HL-60 (cell line): ENCODE data around the gene SYNC.

Source experiments
- DNase-seq, 2 experiments: peaks; one replicate each; pipeline ENCODE4 v3.0.0-alpha.2; 2010 to 2020; ENCODE audit warnings: low read depth in 1 of 2, low spot score in 1 of 2
- H3K27ac ChIP-seq: fragments of 250-450 bp; sonication (Bioruptor Pico); replicated peaks from 2 replicates; pipeline ENCODE4 v1.5.1; 2020; ENCODE audit warnings: mild to moderate bottlenecking, moderate library complexity
- H3K27me3 ChIP-seq: fragments of 250-450 bp; sonication (Bioruptor Pico); 2 replicates; pipeline ENCODE4 v1.5.1; 2021; ENCODE audit warnings: mild to moderate bottlenecking, moderate library complexity; ENCODE audit not compliant: insufficient read depth, poor library complexity, severe bottlenecking
- H3K4me3 ChIP-seq: replicated peaks from 2 replicates; pipeline ENCODE4 v1.5.1; 2011; ENCODE audit warnings: mild to moderate bottlenecking, control low read depth, low read length; ENCODE audit not compliant: insufficient read depth
- CTCF ChIP-seq: IDR thresholded peaks from one replicate; pipeline ENCODE4 v1.5.1; 2011; ENCODE audit warnings: low read length, control low read depth, inconsistent platforms; ENCODE audit not compliant: insufficient read depth
- GABPA ChIP-seq: IDR thresholded peaks from 2 replicates; pipeline ENCODE4 v1.6.1; 2012; ENCODE audit warnings: low read depth
- POLR2AphosphoS5 ChIP-seq: IDR thresholded peaks from 2 replicates; pipeline ENCODE4 v1.6.1; 2012; ENCODE audit warnings: low read depth
- REST ChIP-seq: IDR thresholded peaks from 2 replicates; pipeline ENCODE4 v1.6.1; 2012; ENCODE audit warnings: low read depth; ENCODE audit not compliant: insufficient replicate concordance
- SPI1 ChIP-seq: IDR thresholded peaks from 2 replicates; pipeline ENCODE4 v1.6.1; 2012; ENCODE audit warnings: low read depth, mild to moderate bottlenecking, borderline replicate concordance

The SYNC gene

GRCh38 chr1:32709476-32709875, 6.9 kb upstream of the SYNC start:
- no peak overlapping the region for H3K4me3 ChIP-seq
- TF ChIP-seq REST (no peak), SPI1 (no peak), CTCF (no peak), POLR2AphosphoS5 (no peak), GABPA (no peak)
- DNase-seq, result no peak
- H3K27ac ChIP-seq, result no peak overlapping the region
- peaks cover 1% of the 10 kb centered on the region for H3K27me3 ChIP-seq

GRCh38 chr1:32709075-32709474, 6.5 kb upstream of the SYNC start:
- no peak overlapping the region for H3K27ac ChIP-seq
- TF ChIP-seq POLR2AphosphoS5 (no peak), SPI1 (no peak), REST (no peak), GABPA (no peak), CTCF (no peak)
- DNase-seq, result no peak
- peaks cover 4% of the 10 kb centered on the region for H3K27me3 ChIP-seq
- no peak overlapping the region for H3K4me3 ChIP-seq

GRCh38 chr1:32706491-32706890, 3.9 kb upstream of the SYNC start:
- Histone ChIP-seq H3K27ac (no peak overlapping the region), H3K27me3 (peaks cover 24% of the 10 kb centered on the region), H3K4me3 (no peak overlapping the region)
- DNase-seq, result no peak
- TF ChIP-seq POLR2AphosphoS5, result no peak
- no peak for TF ChIP-seq CTCF
- TF ChIP-seq GABPA, result no peak
- TF ChIP-seq REST, result no peak
- TF ChIP-seq SPI1, result no peak
